PFSK-1 (cell line): ENCODE measurements around the gene SETSIP.

Source experiments
- FOXP2 ChIP-seq: optimal IDR thresholded peaks from 2 replicates; pipeline ENCODE3; 2011; ENCODE audit warnings: borderline replicate concordance, control low read depth, inconsistent platforms; ENCODE audit not compliant: insufficient read depth; ENCODE audit errors: extremely low read length, extremely low read depth
- POLR2AphosphoS5 ChIP-seq: IDR thresholded peaks from 2 replicates; pipeline ENCODE4 v1.6.1; 2012; ENCODE audit warnings: low read depth, mild to moderate bottlenecking, control low read depth, low read length, moderate library complexity
- REST ChIP-seq, 2 experiments: IDR thresholded peaks; 2 replicates each; pipeline versions ENCODE4 v1.6.1 to v1.8.0; 2011 to 2012; ENCODE audit warnings: low read depth in 2 of 2, low read length in 2 of 2, control low read depth in 1 of 2, inconsistent platforms in 1 of 2, mild to moderate bottlenecking in 1 of 2, moderate library complexity in 1 of 2; ENCODE audit not compliant: insufficient read depth in 1 of 2
- SIN3A ChIP-seq: IDR thresholded peaks from 2 replicates; pipeline ENCODE4 v1.6.1; 2012; ENCODE audit warnings: mild to moderate bottlenecking, low read length, moderate library complexity, borderline replicate concordance; ENCODE audit not compliant: insufficient read depth
- TAF1 ChIP-seq: IDR thresholded peaks from 2 replicates; pipeline ENCODE4 v1.6.1; 2012; ENCODE audit warnings: low read length, control low read depth, borderline replicate concordance; ENCODE audit not compliant: insufficient read depth

Gene SETSIP

GRCh38 chr1:92091625-92092024, 16.4 kb upstream of the SETSIP start:
- TF ChIP-seq FOXP2 (no peak), SIN3A (no peak), TAF1 (no peak), POLR2AphosphoS5 (no peak), REST (IDR thresholded peaks at IDR 0.05; ENCODE audit: insufficient read depth in 1 of 2, low read depth in 2 of 2, low read length in 2 of 2) (no peak)

GRCh38 chr1:92087542-92087941, 12.3 kb upstream of the SETSIP start:
- no peak for TF ChIP-seq POLR2AphosphoS5
- no peak for TF ChIP-seq FOXP2
- TF ChIP-seq SIN3A: no peak
- TF ChIP-seq TAF1: no peak
- no peak for TF ChIP-seq REST (IDR thresholded peaks at IDR 0.05; ENCODE audit: insufficient read depth in 1 of 2, low read depth in 2 of 2, low read length in 2 of 2)

GRCh38 chr1:92085727-92086126, 10.5 kb upstream of the SETSIP start:
- TF ChIP-seq FOXP2 (no peak), REST (IDR thresholded peaks at IDR 0.05; ENCODE audit: insufficient read depth in 1 of 2, low read depth in 2 of 2, low read length in 2 of 2) (no peak), TAF1 (no peak), SIN3A (no peak), POLR2AphosphoS5 (no peak)

- no peak for TF ChIP-seq POLR2AphosphoS5
These were observed 9.4 kb upstream of the SETSIP start for GRCh38 chr1:92084651-92085050.

GRCh38 chr1:92081031-92081430, 5.8 kb upstream of the SETSIP start:
- no peak for TF ChIP-seq REST (IDR thresholded peaks at IDR 0.05; ENCODE audit: insufficient read depth in 1 of 2, low read depth in 2 of 2, low read length in 2 of 2)
- TF ChIP-seq FOXP2: no peak
- no peak for TF ChIP-seq SIN3A
- TF ChIP-seq TAF1: no peak
- no peak for TF ChIP-seq POLR2AphosphoS5
